GM21526 (cell line): ENCODE measurements around the gene SLC35F4.
"Not testable (repeated sequence)": the region's sequence is repeated elsewhere in the genome, so short reads cannot be mapped to it uniquely, and the experiment has no call there.

Experiments
- ATAC-seq: cut with Tn5 transposase; IDR thresholded peaks from one replicate; pipeline ENCODE4 v1.9.1; 2021; ENCODE audit warnings: moderate library complexity; ENCODE audit not compliant: unreplicated experiment, low FRiP score

The SLC35F4 gene

GRCh38 chr14:57735276-57735675, 130.6 kb downstream of the SLC35F4 start:
- no peak for ATAC-seq

- no peak for ATAC-seq
Measured at GRCh38 chr14:57732463-57733285, 133.2 kb downstream of the SLC35F4 start.

- no peak for ATAC-seq
Measured at GRCh38 chr14:57729208-57730187, 136.4 kb downstream of the SLC35F4 start.

GRCh38 chr14:57725399-57726077, 140.4 kb downstream of the SLC35F4 start:
- no peak for ATAC-seq

- not testable (repeated sequence) for ATAC-seq
Measured at GRCh38 chr14:57722141-57722540, 143.8 kb downstream of the SLC35F4 start.

- ATAC-seq = no peak
Measured at GRCh38 chr14:57714487-57714931, 151.4 kb downstream of the SLC35F4 start.

- ATAC-seq = no peak
Measured at GRCh38 chr14:57712698-57713097, 153.2 kb downstream of the SLC35F4 start.

- ATAC-seq = no peak
Measured at GRCh38 chr14:57712102-57712501, 153.8 kb downstream of the SLC35F4 start.

- no peak for ATAC-seq
Measured at GRCh38 chr14:57709909-57710308, 156.0 kb downstream of the SLC35F4 start.

GRCh38 chr14:57709086-57709485, 156.8 kb downstream of the SLC35F4 start:
- not testable (repeated sequence) for ATAC-seq

GRCh38 chr14:57707219-57707618, 158.7 kb downstream of the SLC35F4 start:
- ATAC-seq = no peak

GRCh38 chr14:57704763-57705162, 161.1 kb downstream of the SLC35F4 start:
- ATAC-seq = no peak

GRCh38 chr14:57699947-57700346, 165.9 kb downstream of the SLC35F4 start:
- no peak for ATAC-seq

- no peak for ATAC-seq
Measured at GRCh38 chr14:57692671-57693070, 173.2 kb downstream of the SLC35F4 start.

GRCh38 chr14:57687416-57687815, 178.5 kb downstream of the SLC35F4 start:
- ATAC-seq = no peak

GRCh38 chr14:57686304-57686703, 179.6 kb downstream of the SLC35F4 start:
- ATAC-seq = no peak

GRCh38 chr14:57671021-57671420, 194.9 kb downstream of the SLC35F4 start:
- ATAC-seq = no peak

GRCh38 chr14:57660208-57660607, 205.7 kb downstream of the SLC35F4 start:
- no peak for ATAC-seq

GRCh38 chr14:57659052-57659451, 206.8 kb downstream of the SLC35F4 start:
- no peak for ATAC-seq

- no peak for ATAC-seq
Measured at GRCh38 chr14:57657487-57657886, 208.4 kb downstream of the SLC35F4 start.

GRCh38 chr14:57656853-57657252, 209.0 kb downstream of the SLC35F4 start:
- ATAC-seq = no peak
